HCT116 (cell line): ENCODE results near the gene GRID2. TPM values are rescaled to one million over a fixed set of nuclear protein-coding genes. Genes with fewer than 3 reads are reported as not detected.

Experiments
- ATAC-seq: fragments of 200-7000 bp; cut with Tn5 transposase; 2 replicates; pipeline ENCODE4 v1.9.1; 2020; ENCODE audit warnings: mild to moderate bottlenecking, moderate library complexity
- BruUV-seq: library from RNA; stranded (reverse); fragments of 400-500 nt; replicated peaks from 2 replicates; lab custom pipeline; 2021; lab: Mats Ljungman, UMichigan
- CTCF ChIA-PET: fragments of 300-600 bp; sonication (Branson Sonifier 250); formaldehyde crosslinking; loops from one replicate; lab custom pipeline; 2021; ENCODE audit warnings: antibody characterized with exemption; lab: Charles Lee
- POLR2A ChIA-PET: fragments of 300-600, 350-600 bp; sonication (Branson Sonifier 250); formaldehyde crosslinking; loops from one replicate; lab custom pipeline; 2021; ENCODE audit warnings: antibody characterized with exemption; lab: Charles Lee
- RAD21 ChIA-PET, 2 experiments: fragments of 300-600 bp; sonication (Branson Sonifier 250); formaldehyde crosslinking; loops; one replicate each; lab custom pipeline; 2023; ENCODE audit warnings: low total read pairs in 2 of 2; ENCODE audit not compliant: uncharacterized antibody in 2 of 2, unreplicated experiment in 2 of 2, low non-redundant PET in 1 of 2; lab: Charles Lee
- DNase-seq: peaks from one replicate; pipeline ENCODE4 v3.0.0-alpha.2; 2010; ENCODE audit warnings: low read depth, low spot score
- H2AFZ ChIP-seq: fragments of 200-600 bp; shearing (Covaris generic), sonication (generic); 2 replicates; pipeline ENCODE4 v1.6.1; 2017; ENCODE audit warnings: low read depth, mixed run types, mixed read lengths, antibody characterized with exemption, low read length; ENCODE audit not compliant: poor library complexity, severe bottlenecking
- H3K27ac ChIP-seq: 2 replicates; pipeline ENCODE4 v1.5.1; 2012; ENCODE audit warnings: low read depth, low read length
- H3K27me3 ChIP-seq: fragments of 200-600 bp; sonication (generic); 2 replicates; pipeline ENCODE4 v1.6.1; 2016; ENCODE audit warnings: mixed run types, low read length, mixed read lengths; ENCODE audit not compliant: insufficient read depth
- H3K36me3 ChIP-seq, 2 experiments: fragments of 200-500 bp in 1 of 2; fragments of 200-600 bp in 1 of 2; sonication (Bioruptor generic) in 1 of 2; sonication (generic) in 1 of 2; 2 replicates each; pipeline versions ENCODE4 v1.5.1 to v1.6.1; 2014 to 2016; ENCODE audit warnings: low read length in 2 of 2, inconsistent platforms in 1 of 2, mixed read lengths in 1 of 2, mixed run types in 1 of 2; ENCODE audit not compliant: insufficient read depth in 2 of 2, control insufficient read depth in 1 of 2
- H3K4me1 ChIP-seq, 2 experiments: fragments of 200-600 bp in 1 of 2; sonication (generic) in 1 of 2; 2 replicates each; pipeline versions ENCODE4 v1.5.1 to v1.6.1; 2012 to 2017; ENCODE audit warnings: low read length in 2 of 2, inconsistent platforms in 1 of 2, mild to moderate bottlenecking in 1 of 2, mixed read lengths in 1 of 2, mixed run types in 1 of 2, moderate library complexity in 1 of 2; ENCODE audit not compliant: insufficient read depth in 2 of 2, control insufficient read depth in 1 of 2
- H3K4me2 ChIP-seq: fragments of 200-600 bp; sonication (generic); 2 replicates; pipeline ENCODE4 v1.6.1; 2017; ENCODE audit warnings: mixed run types, low read length, mixed read lengths
- H3K4me3 ChIP-seq, 2 experiments: fragments of 200-600 bp in 1 of 2; sonication (generic) in 1 of 2; replicated peaks in 1 of 2; 2 replicates each; pipeline ENCODE4 v1.5.1; 2011 to 2016; ENCODE audit warnings: low read length in 2 of 2, control low read depth in 1 of 2, low read depth in 1 of 2, mild to moderate bottlenecking in 1 of 2, mixed read lengths in 1 of 2, mixed run types in 1 of 2
- H3K79me2 ChIP-seq: fragments of 200-600 bp; sonication (generic); 2 replicates; pipeline ENCODE4 v1.6.1; 2017; ENCODE audit warnings: mild to moderate bottlenecking, mixed run types, low read length, moderate library complexity, mixed read lengths; ENCODE audit not compliant: insufficient read depth
- H3K9ac ChIP-seq: fragments of 200-600 bp; sonication (generic); 2 replicates; pipeline ENCODE4 v1.6.1; 2016; ENCODE audit warnings: low read length, mixed read lengths
- H3K9me2 ChIP-seq: fragments of 200-600 bp; sonication (generic), shearing (Covaris generic); 2 replicates; pipeline ENCODE4 v1.6.1; 2017; ENCODE audit warnings: mixed run types, mild to moderate bottlenecking, moderate library complexity; ENCODE audit not compliant: insufficient read depth
- H3K9me3 ChIP-seq, 2 experiments: fragments of 200-500 bp in 1 of 2; fragments of 200-600 bp in 1 of 2; sonication (Bioruptor generic) in 1 of 2; sonication (generic) in 1 of 2; 2 replicates each; pipeline ENCODE4 v1.6.1; 2014 to 2017; ENCODE audit warnings: low read length in 2 of 2, mixed read lengths in 2 of 2, inconsistent platforms in 1 of 2, low read depth in 1 of 2, mild to moderate bottlenecking in 1 of 2, mixed run types in 1 of 2, moderate library complexity in 1 of 2; ENCODE audit not compliant: control insufficient read depth in 1 of 2, insufficient read depth in 1 of 2
- H4K20me1 ChIP-seq: fragments of 200-600 bp; sonication (generic), shearing (Covaris generic); 2 replicates; pipeline ENCODE4 v1.6.1; 2017; ENCODE audit warnings: mixed run types, mild to moderate bottlenecking, moderate library complexity; ENCODE audit not compliant: insufficient read depth
- CBX3 ChIP-seq: IDR thresholded peaks from 2 replicates; pipeline ENCODE4 v1.6.1; 2012; ENCODE audit warnings: low read depth
- CEBPB ChIP-seq: IDR thresholded peaks from 2 replicates; pipeline ENCODE4 v1.6.1; 2012; ENCODE audit warnings: low read depth
- EGR1 ChIP-seq: IDR thresholded peaks from 2 replicates; pipeline ENCODE4 v1.6.1; 2012; ENCODE audit warnings: low read depth
- ELF1 ChIP-seq: IDR thresholded peaks from 2 replicates; pipeline ENCODE4 v1.6.1; 2012; ENCODE audit warnings: low read depth, borderline replicate concordance
- EZH2 ChIP-seq: fragments of 200-600 bp; sonication (generic); IDR thresholded peaks from 2 replicates; pipeline ENCODE4 v1.6.1; 2017; ENCODE audit warnings: antibody characterized with exemption, mixed run types
- EZH2phosphoT487 ChIP-seq: fragments of 200-600 bp; IDR thresholded peaks from 2 replicates; pipeline ENCODE4 v1.6.1; 2018; ENCODE audit warnings: antibody characterized with exemption, borderline replicate concordance
- FOSL1 ChIP-seq: IDR thresholded peaks from 2 replicates; pipeline ENCODE4 v1.6.1; 2012; ENCODE audit warnings: low read depth
- JUND ChIP-seq: IDR thresholded peaks from 2 replicates; pipeline ENCODE4 v1.6.1; 2012
- POLR2AphosphoS5 ChIP-seq: IDR thresholded peaks from 2 replicates; pipeline ENCODE4 v1.6.1; 2011; ENCODE audit warnings: mild to moderate bottlenecking, low read depth, low read length, moderate library complexity
- RAD21 ChIP-seq: IDR thresholded peaks from 2 replicates; pipeline ENCODE4 v1.6.1; 2012; ENCODE audit warnings: low read depth, mild to moderate bottlenecking
- SIN3A ChIP-seq: IDR thresholded peaks from 2 replicates; pipeline ENCODE4 v1.6.1; 2012; ENCODE audit warnings: low read depth
- SRF ChIP-seq: IDR thresholded peaks from 2 replicates; pipeline ENCODE4 v1.6.1; 2012; ENCODE audit warnings: low read depth
- TCF7L2 ChIP-seq: IDR thresholded peaks from 2 replicates; pipeline ENCODE4 v1.7.0; 2011; ENCODE audit warnings: borderline replicate concordance, inconsistent platforms; ENCODE audit not compliant: insufficient read depth, insufficient read length; ENCODE audit errors: extremely low read depth
- YY1 ChIP-seq: IDR thresholded peaks from 2 replicates; pipeline ENCODE4 v1.6.1; 2011; ENCODE audit warnings: low read length, low read depth, moderate library complexity, mild to moderate bottlenecking; ENCODE audit not compliant: insufficient replicate concordance; ENCODE audit errors: extremely low read depth
- ZFX ChIP-seq: fragments of 450-650 bp; IDR thresholded peaks from 2 replicates; pipeline ENCODE4 v1.6.1; 2017
- ZNF274 ChIP-seq: fragments of 200-500 bp; sonication (Bioruptor generic); IDR thresholded peaks from 2 replicates; pipeline ENCODE4 v1.6.1; 2014; ENCODE audit warnings: mild to moderate bottlenecking, low read depth, low read length, inconsistent platforms
- intact Hi-C: fragments of 100-400 bp; cut with micrococcal nuclease; formaldehyde crosslinking; loops from 2 replicates; pipeline ENCODE4 v1.10.0; 2022
- total RNA-seq: library from RNA; stranded (reverse); gene quantifications from one replicate; pipeline ENCODE4 v1.2.1, GENCODE V29; 2021; ENCODE audit not compliant: unreplicated experiment
- TF ChIP-seq, protein P1 (sequence below): IDR thresholded peaks from 2 replicates; pipeline ENCODE4 v1.6.1; 2011; ENCODE audit warnings: mild to moderate bottlenecking, low read length, moderate library complexity; ENCODE audit not compliant: insufficient replicate concordance; ENCODE audit errors: extremely low read depth
- TF ChIP-seq, protein P2 (sequence below), 3 experiments: fragments of 200-600 bp in 1 of 3; sonication (generic) in 1 of 3; IDR thresholded peaks in 2 of 3; conservative IDR thresholded peaks in 1 of 3; 2 replicates each; pipeline ENCODE4 v1.5.1; 2012 to 2017; ENCODE audit warnings: low read depth in 2 of 3, low read length in 2 of 3, antibody characterized with exemption in 1 of 3, borderline replicate concordance in 1 of 3, control low read depth in 1 of 3, mild to moderate bottlenecking in 1 of 3, mixed read lengths in 1 of 3, mixed run types in 1 of 3, moderate library complexity in 1 of 3; ENCODE audit not compliant: insufficient read depth in 1 of 3

The GRID2 gene
- total RNA-seq, 1 experiment from 2014 or later: not detected

DNA sequence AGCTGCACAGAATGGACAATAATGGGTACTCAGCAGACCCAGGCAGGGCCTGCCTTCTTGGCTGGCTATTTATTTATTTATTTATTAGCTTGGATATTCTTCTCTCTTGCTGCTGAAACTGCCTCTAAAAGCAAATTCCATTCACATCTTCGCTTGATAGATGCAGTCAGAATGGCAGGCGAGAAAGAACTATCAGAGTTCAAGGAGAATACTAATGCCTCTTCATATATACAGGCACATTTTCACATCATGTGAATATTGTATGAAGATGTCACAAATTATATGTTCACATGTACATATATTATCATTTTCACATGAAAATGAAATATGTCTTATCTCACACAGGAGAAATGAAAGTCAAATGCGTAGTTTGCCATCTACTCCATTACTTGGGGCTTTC is 1045.1 kb downstream of the GRID2 start:
- Histone ChIP-seq H4K20me1 (no peaks in the 10 kb centered on the region), H3K4me2 (no peak overlapping the region), H3K9me3 (no peaks in the 10 kb centered on the region), H3K36me3 (no peaks in the 10 kb centered on the region), H3K4me3 (no peak overlapping the region), H3K9me2 (no peaks in the 10 kb centered on the region), H3K79me2 (no peaks in the 10 kb centered on the region), H2AFZ (no peak overlapping the region), H3K27me3 (no peaks in the 10 kb centered on the region), H3K9ac (no peak overlapping the region), H3K4me1 (no peaks in the 10 kb centered on the region), H3K27ac (no peak overlapping the region)
- DNase-seq: no peak
- TF ChIP-seq SRF (no peak), ZNF274 (no peak), EGR1 (no peak), ZFX (no peak), RAD21 (no peak), SIN3A (no peak), YY1 (no peak), JUND (no peak), CEBPB (no peak), POLR2AphosphoS5 (no peak), ELF1 (no peak), EZH2 (no peak), FOSL1 (no peak), TCF7L2 (no peak), EZH2phosphoT487 (no peak), CBX3 (no peak)
- TF ChIP-seq, protein P1, sequence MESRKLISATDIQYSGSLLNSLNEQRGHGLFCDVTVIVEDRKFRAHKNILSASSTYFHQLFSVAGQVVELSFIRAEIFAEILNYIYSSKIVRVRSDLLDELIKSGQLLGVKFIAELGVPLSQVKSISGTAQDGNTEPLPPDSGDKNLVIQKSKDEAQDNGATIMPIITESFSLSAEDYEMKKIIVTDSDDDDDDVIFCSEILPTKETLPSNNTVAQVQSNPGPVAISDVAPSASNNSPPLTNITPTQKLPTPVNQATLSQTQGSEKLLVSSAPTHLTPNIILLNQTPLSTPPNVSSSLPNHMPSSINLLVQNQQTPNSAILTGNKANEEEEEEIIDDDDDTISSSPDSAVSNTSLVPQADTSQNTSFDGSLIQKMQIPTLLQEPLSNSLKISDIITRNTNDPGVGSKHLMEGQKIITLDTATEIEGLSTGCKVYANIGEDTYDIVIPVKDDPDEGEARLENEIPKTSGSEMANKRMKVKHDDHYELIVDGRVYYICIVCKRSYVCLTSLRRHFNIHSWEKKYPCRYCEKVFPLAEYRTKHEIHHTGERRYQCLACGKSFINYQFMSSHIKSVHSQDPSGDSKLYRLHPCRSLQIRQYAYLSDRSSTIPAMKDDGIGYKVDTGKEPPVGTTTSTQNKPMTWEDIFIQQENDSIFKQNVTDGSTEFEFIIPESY: no peak
- TF ChIP-seq, protein P2, sequence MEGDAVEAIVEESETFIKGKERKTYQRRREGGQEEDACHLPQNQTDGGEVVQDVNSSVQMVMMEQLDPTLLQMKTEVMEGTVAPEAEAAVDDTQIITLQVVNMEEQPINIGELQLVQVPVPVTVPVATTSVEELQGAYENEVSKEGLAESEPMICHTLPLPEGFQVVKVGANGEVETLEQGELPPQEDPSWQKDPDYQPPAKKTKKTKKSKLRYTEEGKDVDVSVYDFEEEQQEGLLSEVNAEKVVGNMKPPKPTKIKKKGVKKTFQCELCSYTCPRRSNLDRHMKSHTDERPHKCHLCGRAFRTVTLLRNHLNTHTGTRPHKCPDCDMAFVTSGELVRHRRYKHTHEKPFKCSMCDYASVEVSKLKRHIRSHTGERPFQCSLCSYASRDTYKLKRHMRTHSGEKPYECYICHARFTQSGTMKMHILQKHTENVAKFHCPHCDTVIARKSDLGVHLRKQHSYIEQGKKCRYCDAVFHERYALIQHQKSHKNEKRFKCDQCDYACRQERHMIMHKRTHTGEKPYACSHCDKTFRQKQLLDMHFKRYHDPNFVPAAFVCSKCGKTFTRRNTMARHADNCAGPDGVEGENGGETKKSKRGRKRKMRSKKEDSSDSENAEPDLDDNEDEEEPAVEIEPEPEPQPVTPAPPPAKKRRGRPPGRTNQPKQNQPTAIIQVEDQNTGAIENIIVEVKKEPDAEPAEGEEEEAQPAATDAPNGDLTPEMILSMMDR (IDR thresholded peaks at IDR 0.05 in 2 of 3, conservative IDR thresholded peaks at IDR 0.05 in 1 of 3; ENCODE audit: borderline replicate concordance in 1 of 3, insufficient read depth in 1 of 3, low read depth in 2 of 3, low read length in 2 of 3): no peak
- BruUV-seq: no TSS peak
- POLR2A ChIA-PET: no interaction called here
- intact Hi-C loops: no loop called here
- RAD21 ChIA-PET: no interaction called here
- no peak for ATAC-seq
- CTCF ChIA-PET: no interaction called here
